ENCODE results near the gene PRCC. TPM values are rescaled to one million over a fixed set of nuclear protein-coding genes. Genes with fewer than 3 reads are reported as not detected.

PRCC gene
- polyA plus RNA-seq, 2 of the 4 experiments (the other 2 are of a cell fraction), result 44.5 to 52.0 TPM

GRCh38 chr1:156746728-156747631 is 20.4 kb upstream of the PRCC start (continued):
- peak in 1 of 2 experiments; percentile 3; a peak in 1 of 5 replicates for TF ChIP-seq RAD21 (conservative IDR thresholded peaks at IDR 0.05 in 1 of 2, IDR thresholded peaks at IDR 0.05 in 1 of 2)

- peak overlapping the region; percentile 92 for H3K4me3 ChIP-seq
- DNase-seq (ENCODE audit: low read depth in 1 of 2, low spot score in 1 of 2), result no peak
- no peaks in the 10 kb centered on the region for H3K9me3 ChIP-seq
- ChIA-PET POLR2A (interaction anchor here (0.8 to 3.1 kb wide), 3 partner anchors 13 to 87 kb away, joined by 3 to 21 read pairs (median 3); partner anchors contain the start of genes ISG20L2 and METTL25B), CTCF (interaction anchor here (0.5 to 10.5 kb wide), 11 partner anchors 9 to 112 kb away, joined by 3 to 130 read pairs (median 3); partner anchors contain the start of genes ISG20L2 and METTL25B)
- WGBS (ENCODE audit: missing lambda C conversion rate), result 4% methylated on average over 8 of the region's 8 CpGs
- no peak for ATAC-seq
- H3K4me2 ChIP-seq, result peak overlapping the region; percentile 92
- TF ChIP-seq PBX3 (IDR thresholded peaks at IDR 0.05) (no peak), FOXS1 (CRISPR knock-in tag; IDR thresholded peaks at IDR 0.05) (no peak), ATOH8 (CRISPR knock-in tag; IDR thresholded peaks at IDR 0.05; ENCODE audit: low read depth) (0 out of 2 replicates have a peak, but pooled peaks have one; percentile 5), TFCP2L1 (CRISPR knock-in tag; IDR thresholded peaks at IDR 0.05) (no peak), CBX8 (IDR thresholded peaks at IDR 0.05) (no peak), HOXB13 (CRISPR knock-in tag; IDR thresholded peaks at IDR 0.05; ENCODE audit: low read depth) (no peak; the same call in 1 of the 2 replicates)
- FAIRE-seq, result no peak
- H3K4me1 ChIP-seq, result peaks cover 48% of the 10 kb centered on the region
- peak overlapping the region; percentile 99 to 100 for H3K27ac ChIP-seq
Measured at GRCh38 chr1:156747742-156748669, 19.3 kb upstream of the PRCC start.

- Histone ChIP-seq H3K4me1 (peaks cover 50% of the 10 kb centered on the region), H3K9me3 (no peaks in the 10 kb centered on the region), H3K27ac (peak overlapping the region; percentile 99 to 100), H3K4me3 (peak overlapping the region; percentile 92), H3K4me2 (peak overlapping the region; percentile 92)
- POLR2A ChIA-PET, result no interaction called here
- CTCF ChIA-PET, result interaction anchor here (1.6 to 10.5 kb wide), 3 partner anchors 23 to 59 kb away, joined by 8 to 130 read pairs (median 36); partner anchors contain the start of genes ISG20L2 and METTL25B
- TF ChIP-seq ZSCAN20 (CRISPR knock-in tag; IDR thresholded peaks at IDR 0.05), result no peak
- TF ChIP-seq SREBF2 (IDR thresholded peaks at IDR 0.05), result no peak
- no peak for TF ChIP-seq FOSL2 (IDR thresholded peaks at IDR 0.05)
- TF ChIP-seq FOSL2 (CRISPR knock-in tag; IDR thresholded peaks at IDR 0.05), result no peak
- 0 out of 2 replicates have a peak, but pooled peaks have one; percentile 5 for TF ChIP-seq GATA3 (IDR thresholded peaks at IDR 0.05; ENCODE audit: borderline replicate concordance)
- 0 out of 2 replicates have a peak, but pooled peaks have one; percentile 20 for TF ChIP-seq HOXB5 (CRISPR knock-in tag; IDR thresholded peaks at IDR 0.05)
- no peak for TF ChIP-seq KDM5A (IDR thresholded peaks at IDR 0.05)
- TF ChIP-seq REST (IDR thresholded peaks at IDR 0.05), result no peak
- no peak for TF ChIP-seq BHLHE40 (IDR thresholded peaks at IDR 0.05; ENCODE audit: low read depth, low read length)
- peak in 1 of 2 experiments; percentile 68; a peak in 2 of 4 replicates for TF ChIP-seq CEBPB (IDR thresholded peaks at IDR 0.05)
- TF ChIP-seq MAX (IDR thresholded peaks at IDR 0.05), result peak; percentile 57
- TF ChIP-seq ZFP36 (IDR thresholded peaks at IDR 0.05; ENCODE audit: borderline replicate concordance, partially characterized antibody), result no peak
- TF ChIP-seq ATOH8 (CRISPR knock-in tag; IDR thresholded peaks at IDR 0.05; ENCODE audit: low read depth), result peak; percentile 80; the same call in 1 of the 2 replicates
- peak in 1 of 2 experiments; percentile 24; a peak in 2 of 5 replicates for TF ChIP-seq JUN (IDR thresholded peaks at IDR 0.05)
- TF ChIP-seq USF2 (IDR thresholded peaks at IDR 0.05), result peak; percentile 72
- peak in 1 of 2 experiments; percentile 13; a peak in 3 of 6 replicates for ATAC-seq
- no peak for FAIRE-seq
- WGBS (ENCODE audit: missing lambda C conversion rate), result 3% methylated on average over 9 of the region's 9 CpGs
- DNase-seq (ENCODE audit: low read depth in 1 of 2, low spot score in 1 of 2), result peak in 1 of 2 experiments; percentile 71
Measured at GRCh38 chr1:156748670-156749418, 18.5 kb upstream of the PRCC start.

Measured in A549 (cell line).